Fibroblast of lung (primary cell): ENCODE data around the gene IQSEC3. TPM values are rescaled to one million over a fixed set of nuclear protein-coding genes. Genes with fewer than 3 reads are reported as not detected.

Source experiments
- DNase-seq, 2 donors: peaks; one replicate each; pipeline versions ENCODE4 v3.0.0 to v3.0.0-alpha.2; 2010; ENCODE audit warnings: low read depth in 2 of 2
- H2AFZ ChIP-seq: 2 replicates; pipeline ENCODE4 v1.5.1; 2012; ENCODE audit warnings: low read length, control low read depth, inconsistent platforms
- H3K27ac ChIP-seq: 2 replicates; pipeline ENCODE4 v1.5.1; 2011; ENCODE audit warnings: low read length, control low read depth; ENCODE audit not compliant: insufficient read depth
- H3K27me3 ChIP-seq: 2 replicates; pipeline ENCODE4 v1.5.1; 2011; ENCODE audit warnings: mild to moderate bottlenecking, low read length; ENCODE audit not compliant: control insufficient read depth, insufficient read depth
- H3K36me3 ChIP-seq: 2 replicates; pipeline ENCODE4 v1.5.1; 2011; ENCODE audit warnings: low read length; ENCODE audit not compliant: control insufficient read depth, insufficient read depth
- H3K4me1 ChIP-seq: 2 replicates; pipeline ENCODE4 v1.5.1; 2011; ENCODE audit warnings: low read length; ENCODE audit not compliant: control insufficient read depth, insufficient read depth; ENCODE audit errors: extremely low read depth
- H3K4me2 ChIP-seq: 2 replicates; pipeline ENCODE4 v1.5.1; 2011; ENCODE audit warnings: low read length, control low read depth; ENCODE audit not compliant: insufficient read depth; ENCODE audit errors: extremely low read depth
- H3K4me3 ChIP-seq, 4 experiments: fragments of 200-600 bp in 1 of 4; sonication (generic) in 1 of 4; replicated peaks in 1 of 4; 2 replicates each; pipeline ENCODE4 v1.5.1; 2011 to 2016; ENCODE audit warnings: low read length in 4 of 4, low read depth in 3 of 4, mild to moderate bottlenecking in 3 of 4, control low read depth in 2 of 4, inconsistent platforms in 1 of 4, mixed read lengths in 1 of 4; ENCODE audit not compliant: insufficient read depth in 1 of 4; ENCODE audit errors: control extremely low read depth in 1 of 4
- H3K79me2 ChIP-seq: 2 replicates; pipeline ENCODE4 v1.5.1; 2012; ENCODE audit warnings: mild to moderate bottlenecking, low read length, inconsistent platforms; ENCODE audit not compliant: control insufficient read depth, insufficient read depth
- H3K9ac ChIP-seq: 2 replicates; pipeline ENCODE4 v1.5.1; 2011; ENCODE audit warnings: mild to moderate bottlenecking, low read length, control low read depth; ENCODE audit not compliant: insufficient read depth
- H3K9me3 ChIP-seq: 2 replicates; pipeline ENCODE4 v1.5.1; 2012; ENCODE audit warnings: low read depth, low read length; ENCODE audit not compliant: control insufficient read depth, insufficient read depth
- H4K20me1 ChIP-seq: 2 replicates; pipeline ENCODE4 v1.5.1; 2011; ENCODE audit warnings: low read length; ENCODE audit not compliant: control insufficient read depth, insufficient read depth; ENCODE audit errors: extremely low read depth
- EZH2 ChIP-seq: IDR thresholded peaks from 2 replicates; pipeline ENCODE4 v1.5.1; 2012; ENCODE audit warnings: low read length, control low read depth, mild to moderate bottlenecking; ENCODE audit errors: missing control alignments
- polyA plus RNA-seq, 2 donors: library from polyadenylated mRNA; depleted of rRNA in 1 of 2; stranded (reverse) in 1 of 2; unstranded in 1 of 2; fragments of >200 nt; gene quantifications; 2 replicates each; pipeline ENCODE4 v1.2.1, GENCODE V29; 2011 to 2012; ENCODE audit warnings: missing spikeins in 1 of 2
- total RNA-seq: library from RNA; depleted of rRNA; stranded (reverse); fragments of >200 nt; gene quantifications from 2 replicates; pipeline ENCODE4 v1.2.1, GENCODE V29; 2014
- TF ChIP-seq, protein P1 (sequence below), 2 donors: IDR thresholded peaks in 1 of 2; conservative IDR thresholded peaks in 1 of 2; 1 replicate in 1 of 2; 2 replicates in 1 of 2; pipeline ENCODE4 v1.5.1; 2011 to 2012; ENCODE audit warnings: low read length in 2 of 2, control low read depth in 1 of 2, inconsistent platforms in 1 of 2, low read depth in 1 of 2, mild to moderate bottlenecking in 1 of 2

Gene IQSEC3
- total and polyA plus RNA-seq, 2 donors (not counting 1 experiment from before 2014, with no cell fraction given) = 0.14 to 1.3 TPM

DNA sequence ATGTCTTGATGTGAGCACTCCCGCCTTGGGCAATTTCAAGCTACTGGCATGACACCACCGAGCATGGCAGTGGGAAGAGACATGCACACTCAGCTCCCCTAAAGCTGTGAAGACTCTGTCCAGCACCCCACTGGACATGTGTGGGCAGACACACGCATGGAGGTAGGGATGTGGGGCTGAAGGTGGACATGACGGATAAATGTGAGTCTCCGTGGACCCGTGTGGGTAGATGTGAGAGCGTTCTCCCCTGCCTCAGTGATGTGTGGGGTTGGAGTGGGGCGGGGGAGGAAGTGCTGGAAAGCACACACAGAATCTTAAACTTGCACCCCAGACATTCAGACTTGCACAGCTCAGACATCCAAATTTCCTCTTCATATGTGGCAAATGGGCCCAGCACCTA, 134.8 kb downstream of the IQSEC3 start:
- no peak overlapping the region for H3K27ac ChIP-seq
- TF ChIP-seq EZH2 = no peak
- TF ChIP-seq, protein P1, sequence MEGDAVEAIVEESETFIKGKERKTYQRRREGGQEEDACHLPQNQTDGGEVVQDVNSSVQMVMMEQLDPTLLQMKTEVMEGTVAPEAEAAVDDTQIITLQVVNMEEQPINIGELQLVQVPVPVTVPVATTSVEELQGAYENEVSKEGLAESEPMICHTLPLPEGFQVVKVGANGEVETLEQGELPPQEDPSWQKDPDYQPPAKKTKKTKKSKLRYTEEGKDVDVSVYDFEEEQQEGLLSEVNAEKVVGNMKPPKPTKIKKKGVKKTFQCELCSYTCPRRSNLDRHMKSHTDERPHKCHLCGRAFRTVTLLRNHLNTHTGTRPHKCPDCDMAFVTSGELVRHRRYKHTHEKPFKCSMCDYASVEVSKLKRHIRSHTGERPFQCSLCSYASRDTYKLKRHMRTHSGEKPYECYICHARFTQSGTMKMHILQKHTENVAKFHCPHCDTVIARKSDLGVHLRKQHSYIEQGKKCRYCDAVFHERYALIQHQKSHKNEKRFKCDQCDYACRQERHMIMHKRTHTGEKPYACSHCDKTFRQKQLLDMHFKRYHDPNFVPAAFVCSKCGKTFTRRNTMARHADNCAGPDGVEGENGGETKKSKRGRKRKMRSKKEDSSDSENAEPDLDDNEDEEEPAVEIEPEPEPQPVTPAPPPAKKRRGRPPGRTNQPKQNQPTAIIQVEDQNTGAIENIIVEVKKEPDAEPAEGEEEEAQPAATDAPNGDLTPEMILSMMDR (conservative IDR thresholded peaks at IDR 0.05 in 1 of 2, IDR thresholded peaks at IDR 0.05 in 1 of 2; ENCODE audit: low read depth in 1 of 2, low read length in 2 of 2) = no peak
- no peak overlapping the region for H2AFZ ChIP-seq
- H3K9ac ChIP-seq = no peak overlapping the region
- no peak overlapping the region for H3K4me3 ChIP-seq
- H3K36me3 ChIP-seq = no peaks in the 10 kb centered on the region
- H3K4me1 ChIP-seq = no peaks in the 10 kb centered on the region
- no peaks in the 10 kb centered on the region for H3K9me3 ChIP-seq
- H3K79me2 ChIP-seq = no peaks in the 10 kb centered on the region
- peaks cover 22% of the 10 kb centered on the region for H3K27me3 ChIP-seq
- DNase-seq = no peak
- no peaks in the 10 kb centered on the region for H4K20me1 ChIP-seq
- H3K4me2 ChIP-seq = no peak overlapping the region

DNA sequence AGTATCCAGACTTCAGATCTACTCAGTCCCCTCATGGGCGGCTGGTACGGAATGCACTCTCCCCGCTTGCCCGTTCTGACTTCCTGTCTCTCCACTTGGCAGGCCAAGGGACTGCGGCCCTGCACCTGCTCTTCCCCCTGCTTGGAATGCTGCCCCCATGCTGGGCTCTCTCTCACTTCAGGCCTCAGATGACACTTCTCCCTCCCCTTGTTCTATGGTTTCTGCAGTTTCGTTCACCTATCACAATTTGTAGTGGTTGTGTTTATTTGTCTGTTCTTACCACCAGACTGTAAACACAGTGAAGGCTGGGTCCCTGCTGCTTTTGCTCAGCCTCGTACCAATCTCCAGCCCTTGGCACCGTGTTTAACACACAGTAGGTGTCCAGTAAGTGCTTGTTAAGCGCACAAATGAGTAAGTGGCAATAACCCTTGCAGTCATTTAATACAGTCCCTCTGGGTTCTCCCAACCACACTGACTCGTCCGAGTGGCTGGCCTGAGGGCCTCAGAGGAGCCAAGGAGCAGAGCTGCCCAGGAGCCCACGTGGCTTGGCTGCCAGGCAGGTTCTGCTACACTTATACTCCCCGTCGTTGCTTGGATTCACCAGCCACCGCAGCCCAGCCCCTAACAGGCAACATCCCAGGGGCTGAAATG, 135.6 kb downstream of the IQSEC3 start:
- no peak for TF ChIP-seq EZH2
- TF ChIP-seq, protein P1 (conservative IDR thresholded peaks at IDR 0.05 in 1 of 2, IDR thresholded peaks at IDR 0.05 in 1 of 2; ENCODE audit: low read depth in 1 of 2, low read length in 2 of 2) = no peak

DNA sequence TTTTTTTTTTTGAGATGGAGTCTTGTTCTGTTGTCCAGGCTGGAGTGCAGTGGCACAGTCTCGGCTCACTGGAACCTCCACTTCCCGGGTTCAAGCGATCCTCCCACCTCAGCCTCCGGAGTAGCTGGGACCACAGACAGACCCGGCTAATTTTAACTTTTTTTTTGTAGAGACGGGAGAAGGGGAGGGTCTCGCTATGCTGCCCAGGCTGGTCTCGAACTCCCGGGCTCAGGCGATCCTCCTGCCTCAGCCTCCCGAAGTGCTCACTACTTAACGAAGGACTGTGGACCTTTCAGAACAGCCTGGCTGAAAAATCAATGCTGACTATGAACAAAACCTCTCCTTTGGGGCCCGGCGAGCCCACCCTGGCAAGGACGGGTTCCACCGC, 136.5 kb downstream of the IQSEC3 start:
- no peak for DNase-seq
- H3K36me3 ChIP-seq = no peaks in the 10 kb centered on the region
- H3K27ac ChIP-seq = no peak overlapping the region
- TF ChIP-seq, protein P1 (conservative IDR thresholded peaks at IDR 0.05 in 1 of 2, IDR thresholded peaks at IDR 0.05 in 1 of 2; ENCODE audit: low read depth in 1 of 2, low read length in 2 of 2) = no peak
- TF ChIP-seq EZH2 = no peak
- no peaks in the 10 kb centered on the region for H3K9me3 ChIP-seq
- no peaks in the 10 kb centered on the region for H3K79me2 ChIP-seq
- H3K27me3 ChIP-seq = peaks cover 22% of the 10 kb centered on the region
- no peaks in the 10 kb centered on the region for H3K4me1 ChIP-seq
- H2AFZ ChIP-seq = no peak overlapping the region
- H4K20me1 ChIP-seq = no peaks in the 10 kb centered on the region
- no peak overlapping the region for H3K4me2 ChIP-seq
- no peak overlapping the region for H3K4me3 ChIP-seq
- no peak overlapping the region for H3K9ac ChIP-seq

More for the DNA sequence above, 135.6 kb downstream of the IQSEC3 start:
- no peak overlapping the region for H3K4me2 ChIP-seq
- no peaks in the 10 kb centered on the region for H3K4me1 ChIP-seq
- no peaks in the 10 kb centered on the region for H3K36me3 ChIP-seq
- no peaks in the 10 kb centered on the region for H4K20me1 ChIP-seq
- H3K27me3 ChIP-seq = peaks cover 22% of the 10 kb centered on the region
- H3K79me2 ChIP-seq = no peaks in the 10 kb centered on the region
- H3K9ac ChIP-seq = no peak overlapping the region
- no peak for DNase-seq
- H2AFZ ChIP-seq = no peak overlapping the region
- H3K4me3 ChIP-seq = no peak overlapping the region
- no peaks in the 10 kb centered on the region for H3K9me3 ChIP-seq
- H3K27ac ChIP-seq = no peak overlapping the region
